Chondrocyte (in vitro differentiated cells): ENCODE data around the gene ATL3. TPM values are rescaled to one million over a fixed set of nuclear protein-coding genes. Genes with fewer than 3 reads are reported as not detected.

Source experiments
- DNase-seq: peaks from one replicate; pipeline ENCODE4 v3.0.0; 2021; ENCODE audit warnings: mixed read lengths, low spot score
- H3K27ac Mint-ChIP-seq: one replicate; pipeline ENCODE4 v1.8.0; 2021; ENCODE audit warnings: mild to moderate bottlenecking, moderate library complexity, mixed read lengths; ENCODE audit not compliant: unreplicated experiment
- H3K27me3 Mint-ChIP-seq: 2 replicates; pipeline ENCODE4 v1.8.0; 2021; ENCODE audit warnings: low read depth, mixed read lengths
- H3K36me3 Mint-ChIP-seq: 2 replicates; pipeline ENCODE4 v1.8.0; 2021; ENCODE audit warnings: low read depth, mixed read lengths
- H3K4me1 Mint-ChIP-seq: 2 replicates; pipeline ENCODE4 v1.8.0; 2021; ENCODE audit warnings: low read depth, mild to moderate bottlenecking, mixed read lengths
- H3K4me3 Mint-ChIP-seq: one replicate; pipeline ENCODE4 v1.8.0; 2021; ENCODE audit warnings: mild to moderate bottlenecking, moderate library complexity, mixed read lengths; ENCODE audit not compliant: unreplicated experiment
- H3K9me3 Mint-ChIP-seq: 2 replicates; pipeline ENCODE4 v1.8.0; 2021; ENCODE audit warnings: low read depth, mixed read lengths
- total RNA-seq: library from RNA; stranded (reverse); gene quantifications from 3 replicates; pipeline ENCODE4 v1.2.1, GENCODE V29; 2021
- TF ChIP-seq, protein P1 (sequence below): fragments of 200-600 bp; sonication (generic); IDR thresholded peaks from 2 replicates; pipeline ENCODE4 v1.5.0; 2021; ENCODE audit warnings: antibody characterized with exemption, mild to moderate bottlenecking, moderate library complexity

The ATL3 gene
- total RNA-seq, 1 donor from 2014 or later, result 137 TPM

DNA sequence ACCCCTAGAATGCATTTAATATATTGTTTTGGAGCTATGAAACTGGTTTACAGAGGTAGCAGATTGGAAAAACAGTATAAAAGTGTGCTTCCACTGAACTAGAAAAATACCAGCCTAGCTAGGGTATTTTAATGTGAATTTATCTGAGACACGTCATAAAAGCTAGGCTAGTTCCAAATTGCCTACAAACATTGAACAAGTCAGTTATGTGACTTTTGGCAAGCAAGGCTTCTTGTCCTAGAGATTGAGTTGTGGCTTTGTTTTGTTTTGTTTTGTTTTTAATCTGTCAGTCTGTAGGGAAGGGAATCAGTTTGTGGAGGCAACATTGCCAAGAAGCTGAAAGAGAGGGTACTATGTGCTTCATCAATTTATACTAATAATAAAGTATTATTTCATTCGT lies 34.4 kb upstream of the ATL3 start:
- TF ChIP-seq, protein P1, sequence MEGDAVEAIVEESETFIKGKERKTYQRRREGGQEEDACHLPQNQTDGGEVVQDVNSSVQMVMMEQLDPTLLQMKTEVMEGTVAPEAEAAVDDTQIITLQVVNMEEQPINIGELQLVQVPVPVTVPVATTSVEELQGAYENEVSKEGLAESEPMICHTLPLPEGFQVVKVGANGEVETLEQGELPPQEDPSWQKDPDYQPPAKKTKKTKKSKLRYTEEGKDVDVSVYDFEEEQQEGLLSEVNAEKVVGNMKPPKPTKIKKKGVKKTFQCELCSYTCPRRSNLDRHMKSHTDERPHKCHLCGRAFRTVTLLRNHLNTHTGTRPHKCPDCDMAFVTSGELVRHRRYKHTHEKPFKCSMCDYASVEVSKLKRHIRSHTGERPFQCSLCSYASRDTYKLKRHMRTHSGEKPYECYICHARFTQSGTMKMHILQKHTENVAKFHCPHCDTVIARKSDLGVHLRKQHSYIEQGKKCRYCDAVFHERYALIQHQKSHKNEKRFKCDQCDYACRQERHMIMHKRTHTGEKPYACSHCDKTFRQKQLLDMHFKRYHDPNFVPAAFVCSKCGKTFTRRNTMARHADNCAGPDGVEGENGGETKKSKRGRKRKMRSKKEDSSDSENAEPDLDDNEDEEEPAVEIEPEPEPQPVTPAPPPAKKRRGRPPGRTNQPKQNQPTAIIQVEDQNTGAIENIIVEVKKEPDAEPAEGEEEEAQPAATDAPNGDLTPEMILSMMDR, result no peak
- no peak for DNase-seq
- Mint-ChIP-seq H3K27ac (peak overlapping the region; percentile 66), H3K9me3 (no peaks in the 10 kb centered on the region), H3K4me3 (no peak overlapping the region), H3K27me3 (no peaks in the 10 kb centered on the region), H3K36me3 (no peaks in the 10 kb centered on the region), H3K4me1 (peaks cover 35% of the 10 kb centered on the region)

DNA sequence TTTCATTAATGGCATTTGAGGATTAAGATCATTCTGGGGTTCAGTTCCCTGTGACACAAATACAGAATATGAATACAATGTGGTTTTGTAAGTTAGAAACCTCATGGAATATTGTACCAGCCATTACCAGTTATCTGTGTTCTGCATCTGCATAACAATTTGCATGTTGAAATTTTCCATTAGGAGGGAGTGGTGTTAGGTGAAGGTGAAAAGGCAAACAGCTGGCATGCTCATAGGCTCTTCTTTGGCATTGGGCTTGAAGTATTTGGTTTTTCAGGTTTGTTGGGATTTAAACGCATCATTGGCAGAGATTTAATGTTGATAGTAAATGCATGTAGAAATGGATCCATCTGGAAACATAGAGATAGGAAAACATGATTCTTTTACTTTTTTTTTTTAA lies 28.7 kb upstream of the ATL3 start:
- H3K4me3 Mint-ChIP-seq, result no peak overlapping the region
- no peaks in the 10 kb centered on the region for H3K36me3 Mint-ChIP-seq
- no peaks in the 10 kb centered on the region for H3K9me3 Mint-ChIP-seq
- TF ChIP-seq, protein P1, result no peak
- no peak overlapping the region for H3K27ac Mint-ChIP-seq
- DNase-seq, result no peak
- peaks cover 15% of the 10 kb centered on the region for H3K4me1 Mint-ChIP-seq
- H3K27me3 Mint-ChIP-seq, result no peaks in the 10 kb centered on the region

DNA sequence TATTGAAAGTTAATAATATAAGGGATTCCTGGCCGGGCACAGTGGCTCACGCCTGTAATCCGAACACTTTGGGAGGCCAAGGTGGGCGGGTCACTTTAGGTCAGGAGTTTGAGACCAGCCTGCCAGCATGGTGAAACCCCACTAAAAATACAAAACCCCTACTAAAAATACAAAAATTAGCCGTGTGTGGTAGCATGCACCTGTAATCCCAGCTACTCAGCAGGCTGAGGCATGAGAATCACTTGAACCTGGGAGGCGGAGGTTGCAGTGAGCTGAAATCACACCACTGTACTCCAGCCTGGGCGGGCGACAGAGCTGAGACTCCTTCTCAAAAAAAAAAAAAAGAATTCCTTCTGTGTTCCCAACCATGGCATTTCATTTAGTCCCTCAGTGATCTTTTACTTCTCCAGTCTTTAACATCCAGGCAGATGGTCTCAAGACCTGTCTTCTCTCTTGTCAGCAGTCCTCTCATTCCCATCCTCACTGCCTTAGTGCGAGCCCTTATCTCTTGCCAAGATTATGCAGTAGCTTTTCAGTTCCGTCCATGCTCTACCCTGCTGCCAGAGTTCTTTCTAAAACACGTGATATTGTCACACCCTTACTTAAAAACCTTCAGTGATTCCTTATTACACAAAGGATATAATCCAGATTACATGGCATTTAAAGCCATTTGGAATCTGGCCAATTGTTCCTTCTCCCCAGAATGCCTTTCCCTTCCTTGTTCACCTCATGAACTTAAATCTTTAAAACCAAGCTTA lies 28.0 kb upstream of the ATL3 start:
- H3K27me3 Mint-ChIP-seq, result no peaks in the 10 kb centered on the region
- TF ChIP-seq, protein P1, result no peak
- no peaks in the 10 kb centered on the region for H3K36me3 Mint-ChIP-seq
- H3K27ac Mint-ChIP-seq, result no peak overlapping the region
- H3K4me1 Mint-ChIP-seq, result peaks cover 8% of the 10 kb centered on the region
- no peak for DNase-seq
- no peaks in the 10 kb centered on the region for H3K9me3 Mint-ChIP-seq
- no peak overlapping the region for H3K4me3 Mint-ChIP-seq

DNA sequence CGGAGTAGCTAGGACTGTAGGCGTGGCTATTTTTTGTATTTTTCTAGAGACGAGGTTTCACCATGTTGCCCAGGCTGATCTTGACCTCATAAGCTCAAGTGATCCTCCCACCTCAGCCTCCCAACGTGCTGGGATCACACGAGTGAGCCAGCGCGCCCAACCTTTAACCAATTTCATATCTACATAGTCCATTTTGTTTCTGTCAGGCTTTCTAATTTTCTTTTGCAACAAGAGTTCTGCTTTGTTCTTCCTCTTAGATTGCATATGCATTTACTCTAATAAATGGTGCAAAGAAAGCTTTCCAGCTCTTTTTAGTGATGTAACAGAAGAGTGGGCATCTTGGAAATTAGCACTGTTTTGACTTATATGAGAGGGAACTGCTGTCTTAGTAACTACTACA lies 23.4 kb upstream of the ATL3 start:
- H3K27me3 Mint-ChIP-seq, result no peaks in the 10 kb centered on the region
- H3K4me1 Mint-ChIP-seq, result peaks cover 19% of the 10 kb centered on the region
- H3K4me3 Mint-ChIP-seq, result no peak overlapping the region
- DNase-seq, result no peak
- H3K9me3 Mint-ChIP-seq, result no peaks in the 10 kb centered on the region
- TF ChIP-seq, protein P1, result no peak
- H3K27ac Mint-ChIP-seq, result no peak overlapping the region
- peaks cover 2% of the 10 kb centered on the region for H3K36me3 Mint-ChIP-seq

DNA sequence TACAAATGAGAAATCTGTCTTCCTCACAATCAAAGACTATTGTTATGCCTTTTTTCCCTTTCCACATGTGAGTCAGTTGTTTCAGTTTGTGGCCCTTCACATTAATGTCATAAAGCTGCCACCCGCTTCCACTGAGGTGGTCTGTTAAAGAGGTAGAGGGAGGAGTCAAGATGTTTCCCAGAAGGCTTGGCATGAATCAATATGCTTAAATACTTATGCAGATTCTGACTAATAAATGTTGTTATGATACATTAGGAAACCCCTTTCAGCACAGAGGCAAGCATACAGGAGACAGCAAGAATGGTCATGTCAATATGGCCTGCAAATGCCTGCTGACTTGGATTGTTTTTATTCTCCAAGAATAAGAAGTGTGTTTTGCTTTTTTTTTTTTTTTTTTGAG lies 16.7 kb upstream of the ATL3 start:
- no peak for DNase-seq
- H3K27me3 Mint-ChIP-seq, result no peaks in the 10 kb centered on the region
- peaks cover 2% of the 10 kb centered on the region for H3K36me3 Mint-ChIP-seq
- peaks cover 53% of the 10 kb centered on the region for H3K4me1 Mint-ChIP-seq
- TF ChIP-seq, protein P1, result no peak
- no peak overlapping the region for H3K4me3 Mint-ChIP-seq
- no peaks in the 10 kb centered on the region for H3K9me3 Mint-ChIP-seq
- H3K27ac Mint-ChIP-seq, result no peak overlapping the region
